NCI-H1930 (cell line): Measurements from ENCODE around the gene DDAH1.

Experiments
- DNase-seq, 2 experiments: peaks; one replicate each; lab custom pipeline; 2025; lab: John Stamatoyannopoulos, UW

Gene DDAH1

DNA sequence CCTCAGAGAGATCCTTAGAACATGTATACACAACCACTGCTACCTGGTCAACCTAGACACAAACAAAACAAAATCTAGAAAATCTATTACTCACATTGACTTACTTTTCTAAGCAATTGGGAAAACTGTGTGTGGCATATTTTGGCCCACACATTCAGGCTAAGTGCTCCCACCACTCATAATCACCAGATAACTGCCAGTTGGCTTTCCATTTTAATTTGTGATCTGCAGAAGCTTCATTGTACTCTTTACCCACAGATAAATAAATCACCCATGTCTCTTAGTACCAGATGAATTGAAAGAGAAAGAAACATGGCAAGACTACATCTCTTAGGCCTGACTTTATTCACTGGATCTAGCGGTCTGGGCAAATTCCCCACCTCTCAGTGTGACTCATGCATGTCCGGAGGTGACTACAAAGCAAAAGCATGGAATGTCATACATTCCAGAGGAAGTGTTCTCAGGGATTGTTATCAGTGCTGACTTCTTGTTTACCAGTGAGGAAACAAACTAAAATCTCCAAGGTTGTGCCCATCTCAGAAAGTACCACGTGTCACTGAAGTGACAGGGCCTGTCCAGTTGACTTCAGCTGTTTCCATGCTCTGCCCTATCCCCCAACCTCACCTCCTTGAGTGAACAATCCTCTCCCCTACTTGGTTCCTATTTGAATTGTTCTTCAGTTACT lies 136.1 kb downstream of the DDAH1 start:
- DNase-seq = no peak

DNA sequence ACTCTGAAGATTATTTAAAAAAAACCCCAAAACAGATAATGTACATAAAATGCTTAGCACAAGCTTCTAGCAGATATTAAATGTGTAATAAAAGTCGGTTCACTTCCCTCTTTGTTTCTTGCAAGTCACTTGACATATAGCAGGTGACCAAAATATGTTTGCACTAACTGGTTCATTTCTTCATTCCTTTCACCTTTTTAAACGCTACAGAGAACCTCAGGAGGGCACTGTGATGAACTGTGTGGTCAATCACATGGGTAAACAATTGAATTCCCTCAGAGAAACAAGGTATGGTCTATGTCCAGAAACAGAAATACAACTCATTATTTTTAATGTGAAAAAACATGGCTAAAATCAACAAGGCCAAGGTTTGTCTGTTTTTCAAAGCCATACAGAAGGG lies 137.2 kb downstream of the DDAH1 start:
- no peak for DNase-seq

- DNase-seq = no peak
Observed at GRCh38 chr1:85326851-85327250, 138.1 kb downstream of the DDAH1 start.

DNA sequence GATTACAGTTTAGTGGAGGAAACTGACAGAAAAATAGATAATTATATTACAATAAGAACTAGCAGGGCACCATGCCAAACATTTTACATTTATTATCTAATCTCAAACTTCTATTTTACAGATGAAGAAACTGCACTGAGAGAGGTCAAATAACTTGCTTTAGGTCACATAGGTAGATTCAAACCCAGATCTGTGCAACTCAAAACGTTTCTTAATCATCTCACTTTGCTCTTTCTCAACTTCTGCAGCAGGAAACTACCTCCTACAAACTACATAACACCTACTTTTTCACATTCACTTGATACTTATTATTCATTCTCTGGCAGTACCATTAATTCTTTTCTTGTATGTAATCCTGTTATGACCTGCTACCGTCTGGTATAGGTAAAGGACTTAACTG lies 138.6 kb downstream of the DDAH1 start:
- DNase-seq = no peak

- no peak for DNase-seq
Observed at GRCh38 chr1:85325920-85326319, 139.0 kb downstream of the DDAH1 start.

- DNase-seq = no peak
Observed at GRCh38 chr1:85323770-85324169, 141.2 kb downstream of the DDAH1 start.

GRCh38 chr1:85322655-85323054 lies 142.3 kb downstream of the DDAH1 start:
- no peak for DNase-seq

GRCh38 chr1:85321237-85321964 lies 143.6 kb downstream of the DDAH1 start:
- DNase-seq = no peak

DNA sequence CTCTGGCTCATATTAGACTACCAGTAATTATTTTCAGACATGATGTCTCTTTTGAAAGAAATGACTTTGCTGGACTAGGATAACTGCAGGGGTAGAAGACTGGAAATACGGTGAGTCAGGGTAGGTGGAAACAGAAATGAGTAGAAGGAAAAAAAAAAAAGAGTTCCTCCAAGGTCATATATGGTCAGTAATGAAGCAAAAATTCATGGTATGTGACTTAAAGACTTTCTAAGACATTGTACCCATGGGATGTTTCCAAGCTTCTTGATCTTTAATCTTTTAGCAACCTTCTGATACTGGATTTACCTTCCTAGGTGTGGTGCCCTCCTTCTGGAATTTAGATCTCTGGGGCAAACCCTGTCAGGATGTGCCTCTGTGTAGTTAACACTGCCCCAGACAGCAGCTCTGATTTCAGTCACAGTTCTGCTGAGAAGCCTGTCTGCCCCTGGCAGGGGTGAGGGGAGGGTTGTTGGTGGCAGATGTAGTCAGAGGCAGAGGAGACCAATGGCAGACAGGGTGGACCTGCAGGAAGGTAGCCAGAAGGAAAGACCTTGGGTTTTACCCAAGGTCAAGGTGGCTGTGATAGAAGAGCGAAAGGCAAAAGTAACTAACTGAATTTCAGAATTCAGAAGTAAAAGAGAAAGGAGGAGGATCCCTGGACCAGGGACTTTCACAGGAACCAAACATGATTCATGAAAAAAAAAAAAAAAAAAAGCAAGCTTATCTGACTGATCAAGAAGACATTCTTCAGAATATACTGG lies 144.4 kb downstream of the DDAH1 start:
- no peak for DNase-seq

- no peak for DNase-seq
Observed at GRCh38 chr1:85319931-85320330, 145.0 kb downstream of the DDAH1 start.

- no peak for DNase-seq
Observed at GRCh38 chr1:85319491-85319890, 145.5 kb downstream of the DDAH1 start.

- DNase-seq = no peak
Observed at GRCh38 chr1:85318217-85318616, 146.7 kb downstream of the DDAH1 start.

- DNase-seq = no peak
Observed at GRCh38 chr1:85317560-85317959, 147.4 kb downstream of the DDAH1 start.

- DNase-seq = no peak
Observed at GRCh38 chr1:85316321-85316720, 148.6 kb downstream of the DDAH1 start.

GRCh38 chr1:85315789-85316188 lies 149.2 kb downstream of the DDAH1 start:
- DNase-seq = no peak

DNA sequence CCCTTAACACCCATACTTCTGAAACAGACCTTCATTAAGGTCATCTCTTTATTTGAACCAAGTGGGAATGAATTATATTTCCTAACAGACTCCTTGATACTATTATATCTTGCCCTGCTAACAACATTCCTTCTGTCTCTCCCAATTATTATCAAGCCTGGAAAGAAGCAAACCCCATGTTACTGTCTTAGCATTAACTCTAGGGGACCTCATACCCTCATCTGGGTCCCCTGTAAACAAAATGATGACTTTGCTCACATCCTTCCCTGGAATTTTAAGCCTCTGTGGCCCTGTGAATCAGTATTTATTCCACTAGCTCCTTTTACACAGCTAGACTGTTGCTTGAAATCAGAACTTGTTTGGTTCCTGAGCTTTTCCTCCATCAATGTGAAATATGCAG lies 150.2 kb downstream of the DDAH1 start:
- no peak for DNase-seq

- DNase-seq = no peak
Observed at GRCh38 chr1:85313888-85314696, 150.9 kb downstream of the DDAH1 start.

- DNase-seq = no peak
Observed at GRCh38 chr1:85311818-85312217, 153.1 kb downstream of the DDAH1 start.

- no peak for DNase-seq
Observed at GRCh38 chr1:85308833-85309350, 156.1 kb downstream of the DDAH1 start.

DNA sequence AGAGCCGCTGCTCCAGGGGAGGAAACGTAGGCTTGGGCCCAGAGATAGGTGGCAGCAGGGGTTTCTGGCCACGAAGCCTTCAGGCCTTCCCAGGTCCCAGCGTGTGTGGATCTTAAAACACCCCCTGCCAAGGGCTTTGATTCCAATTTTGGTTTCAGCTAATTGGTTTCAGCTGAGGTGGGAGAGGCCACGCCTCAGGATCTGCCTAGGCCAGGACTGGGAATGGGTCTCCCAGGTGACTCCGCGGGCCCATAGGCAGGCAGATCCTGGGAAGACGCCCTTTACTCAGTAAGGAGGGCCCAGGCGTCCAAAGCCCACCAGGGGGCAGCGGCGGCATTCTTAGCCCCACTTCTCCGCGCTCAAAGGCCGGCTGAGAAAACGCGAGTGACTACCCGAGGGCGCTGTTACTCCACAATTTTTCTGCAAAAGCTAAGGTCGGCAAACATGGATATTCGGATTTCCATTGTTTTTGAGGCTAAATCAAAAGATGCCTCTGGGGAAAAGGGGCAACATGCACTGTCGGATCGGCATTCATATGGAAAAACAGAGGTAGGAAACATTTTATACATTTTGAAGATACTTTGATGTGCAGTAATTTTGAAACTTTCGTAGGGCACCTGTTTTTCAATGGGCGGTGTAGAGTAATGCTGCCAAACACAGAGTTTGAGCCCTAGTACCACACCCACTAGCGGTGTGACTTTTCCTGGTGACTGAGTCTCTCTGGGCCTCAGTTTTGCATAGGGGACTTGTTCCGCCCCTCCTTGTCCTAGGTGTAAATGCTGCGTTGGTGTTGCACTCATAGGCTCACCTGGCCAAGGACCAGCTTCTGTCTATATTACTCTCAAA lies 156.7 kb downstream of the DDAH1 start:
- DNase-seq = peak; percentile 63 to 75

DNA sequence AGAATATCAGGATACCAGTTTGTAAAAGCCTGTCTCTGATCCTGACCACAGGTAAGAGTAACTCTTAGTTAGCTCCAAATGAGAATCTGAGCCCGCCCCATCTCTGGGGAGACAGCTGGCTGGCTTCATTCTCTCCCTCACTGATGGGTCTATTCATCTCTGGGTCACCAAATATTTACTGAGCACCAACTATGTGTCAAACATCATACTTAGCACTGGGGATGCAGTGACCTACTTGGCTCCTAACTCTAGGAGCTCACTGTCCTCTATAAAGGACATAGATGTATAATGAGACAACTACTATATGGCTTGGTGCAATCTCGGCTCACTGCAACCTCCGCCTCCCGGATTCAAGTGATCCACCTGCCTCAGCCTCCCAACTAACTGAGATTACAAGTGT lies 158.7 kb downstream of the DDAH1 start:
- DNase-seq = no peak
